Caco-2 (cell line): ENCODE results near the gene KCNK3. TPM values are rescaled to one million over a fixed set of nuclear protein-coding genes. Genes with fewer than 3 reads are reported as not detected.
"Not testable (repeated sequence)": the region's sequence is repeated elsewhere in the genome, so short reads cannot be mapped to it uniquely, and the experiment has no call there.

Source experiments
- BruUV-seq: library from RNA; stranded (reverse); fragments of 400-500 nt; replicated peaks from 2 replicates; lab custom pipeline; 2021; lab: Mats Ljungman, UMichigan
- CTCF ChIA-PET: fragments of 300-600 bp; sonication (Branson Sonifier 250); formaldehyde crosslinking; loops from one replicate; lab custom pipeline; 2022; ENCODE audit warnings: antibody characterized with exemption; lab: Charles Lee
- POLR2A ChIA-PET: fragments of 300-600 bp; sonication (Branson Sonifier 250); formaldehyde crosslinking; loops from one replicate; lab custom pipeline; 2022; ENCODE audit warnings: antibody characterized with exemption; lab: Charles Lee
- DNase-seq, 2 experiments: peaks; one replicate each; pipeline versions ENCODE4 v3.0.0 to v3.0.0-alpha.2; 2020 to 2022
- H3K27me3 ChIP-seq: replicated peaks from 2 replicates; pipeline ENCODE4 v1.6.0; 2011; ENCODE audit warnings: low read length; ENCODE audit not compliant: control insufficient read depth, insufficient read depth
- H3K36me3 ChIP-seq: 2 replicates; pipeline ENCODE4 v1.5.1; 2011; ENCODE audit warnings: low read length; ENCODE audit not compliant: control insufficient read depth, insufficient read depth
- H3K4me1 ChIP-seq: fragments of 250-450 bp; sonication (Bioruptor Pico); 2 replicates; pipeline ENCODE4 v1.5.1; 2020; ENCODE audit warnings: mild to moderate bottlenecking
- H3K4me3 ChIP-seq: 2 replicates; pipeline ENCODE4 v1.5.1; 2011; ENCODE audit warnings: low read depth, mild to moderate bottlenecking, control low read depth, low read length
- H3K9me3 ChIP-seq: fragments of 250-450 bp; sonication (Bioruptor Pico); 2 replicates; pipeline ENCODE4 v1.5.1; 2020; ENCODE audit warnings: mild to moderate bottlenecking, moderate library complexity
- H3K27ac Mint-ChIP-seq: one replicate; pipeline ENCODE4 v1.8.0; 2022; ENCODE audit warnings: mixed read lengths; ENCODE audit not compliant: unreplicated experiment
- H3K27me3 Mint-ChIP-seq: one replicate; pipeline ENCODE4 v1.8.0; 2022; ENCODE audit warnings: mixed read lengths; ENCODE audit not compliant: insufficient read depth, unreplicated experiment
- H3K36me3 Mint-ChIP-seq: one replicate; pipeline ENCODE4 v1.8.0; 2022; ENCODE audit warnings: mild to moderate bottlenecking, mixed read lengths; ENCODE audit not compliant: insufficient read depth, unreplicated experiment
- H3K4me1 Mint-ChIP-seq: one replicate; pipeline ENCODE4 v1.8.0; 2022; ENCODE audit warnings: low read depth, mixed read lengths; ENCODE audit not compliant: unreplicated experiment
- H3K4me3 Mint-ChIP-seq: one replicate; pipeline ENCODE4 v1.8.0; 2022; ENCODE audit warnings: mild to moderate bottlenecking, moderate library complexity, mixed read lengths; ENCODE audit not compliant: unreplicated experiment
- H3K9me3 Mint-ChIP-seq: one replicate; pipeline ENCODE4 v1.8.0; 2022; ENCODE audit warnings: mixed read lengths; ENCODE audit not compliant: unreplicated experiment
- CTCF ChIP-seq, 2 experiments: fragments of 200-600 bp in 1 of 2; IDR thresholded peaks; 1 replicate in 1 of 2; 2 replicates in 1 of 2; pipeline versions ENCODE4 v1.5.1 to v1.8.0; 2011 to 2022; ENCODE audit warnings: antibody characterized with exemption in 1 of 2, control low read depth in 1 of 2, inconsistent platforms in 1 of 2, low read depth in 1 of 2, low read length in 1 of 2, mild to moderate bottlenecking in 1 of 2, moderate library complexity in 1 of 2; ENCODE audit not compliant: insufficient read depth in 1 of 2, severe bottlenecking in 1 of 2, unreplicated experiment in 1 of 2
- intact Hi-C: fragments of 100-400 bp; cut with micrococcal nuclease; formaldehyde crosslinking; loops from one replicate; pipeline ENCODE4 v1.10.0; 2022; ENCODE audit not compliant: unreplicated experiment
- total RNA-seq: library from RNA; stranded (reverse); gene quantifications from 2 replicates; pipeline ENCODE4 v1.2.3, GENCODE V29; 2022

Gene KCNK3
- total RNA-seq, 1 experiment from 2014 or later = 0.36 TPM

- Mint-ChIP-seq H3K9me3 (no peaks in the 10 kb centered on the region), H3K36me3 (no peaks in the 10 kb centered on the region), H3K27ac (no peak overlapping the region), H3K4me3 (no peak overlapping the region), H3K27me3 (peaks cover 3% of the 10 kb centered on the region), H3K4me1 (no peaks in the 10 kb centered on the region)
- TF ChIP-seq CTCF (IDR thresholded peaks at IDR 0.05; ENCODE audit: insufficient read depth in 1 of 2, low read depth in 1 of 2, low read length in 1 of 2, severe bottlenecking in 1 of 2, unreplicated experiment in 1 of 2) = no peak
- Histone ChIP-seq H3K4me3 (no peak overlapping the region), H3K4me1 (no peaks in the 10 kb centered on the region), H3K9me3 (no peaks in the 10 kb centered on the region), H3K27me3 (no peaks in the 10 kb centered on the region), H3K36me3 (no peaks in the 10 kb centered on the region)
- no peak for DNase-seq
- POLR2A ChIA-PET = no interaction called here
- no TSS peak for BruUV-seq
- intact Hi-C loops = no loop called here
- CTCF ChIA-PET = no interaction called here
These were observed 39.1 kb upstream of the KCNK3 start for GRCh38 chr2:26653207-26654060.

GRCh38 chr2:26654061-26654340, 38.5 kb upstream of the KCNK3 start:
- intact Hi-C loops = no loop called here
- Mint-ChIP-seq H3K36me3 (no peaks in the 10 kb centered on the region), H3K27me3 (peaks cover 3% of the 10 kb centered on the region), H3K4me3 (no peak overlapping the region), H3K27ac (no peak overlapping the region), H3K4me1 (peaks cover 4% of the 10 kb centered on the region), H3K9me3 (peaks cover 5% of the 10 kb centered on the region)
- ChIA-PET POLR2A (no interaction called here), CTCF (no interaction called here)
- no peak for TF ChIP-seq CTCF (IDR thresholded peaks at IDR 0.05; ENCODE audit: insufficient read depth in 1 of 2, low read depth in 1 of 2, low read length in 1 of 2, severe bottlenecking in 1 of 2, unreplicated experiment in 1 of 2)
- no peaks in the 10 kb centered on the region for H3K36me3 ChIP-seq
- no TSS peak for BruUV-seq
- no peaks in the 10 kb centered on the region for H3K27me3 ChIP-seq
- H3K9me3 ChIP-seq = no peaks in the 10 kb centered on the region
- DNase-seq = no peak
- H3K4me3 ChIP-seq = no peak overlapping the region
- no peaks in the 10 kb centered on the region for H3K4me1 ChIP-seq

- BruUV-seq, H3K27me3 ChIP-seq, H3K27ac Mint-ChIP-seq, H3K4me3 Mint-ChIP-seq, intact Hi-C loops, H3K4me1 ChIP-seq, H3K36me3 ChIP-seq, POLR2A ChIA-PET, H3K4me3 ChIP-seq, H3K9me3 ChIP-seq, H3K4me1 Mint-ChIP-seq, CTCF ChIA-PET, DNase-seq, H3K27me3 Mint-ChIP-seq, H3K36me3 Mint-ChIP-seq: not testable (repeated sequence)
- H3K9me3 Mint-ChIP-seq = peaks cover 16% of the 10 kb centered on the region
These were observed 37.4 kb upstream of the KCNK3 start for GRCh38 chr2:26655120-26655519.
